ENCODE measurements around the gene SLC6A11. TPM values are rescaled to one million over a fixed set of nuclear protein-coding genes. Genes with fewer than 3 reads are reported as not detected.

Gene SLC6A11
- polyA plus RNA-seq, 1 experiment, result not detected

DNA sequence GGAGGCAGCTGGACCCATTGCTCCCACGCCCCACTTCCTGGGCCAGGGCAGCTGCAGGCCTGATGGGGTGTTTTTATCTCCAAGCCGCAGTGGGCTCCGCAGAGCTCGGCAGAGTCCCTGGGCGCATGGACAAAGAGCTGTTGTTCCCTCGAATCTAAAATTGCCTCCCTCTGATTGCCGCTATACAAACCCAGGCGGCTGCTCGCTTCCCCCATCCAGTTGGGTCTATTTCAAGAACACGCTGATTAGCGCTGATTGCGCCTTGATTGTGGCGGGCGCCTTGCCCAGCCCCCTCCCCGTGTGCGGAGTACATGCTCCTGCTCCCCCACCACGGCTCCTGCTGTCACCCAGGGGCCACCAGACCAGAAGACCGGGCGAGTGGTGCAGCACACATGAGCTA lies 133.2 kb downstream of the SLC6A11 start:
- Histone ChIP-seq H3K4me3 (ENCODE audit: low read depth, low read length) (no peak overlapping the region), H3K36me3 (ENCODE audit: control insufficient read depth, insufficient read depth, low read length) (no peaks in the 10 kb centered on the region), H3K27me3 (ENCODE audit: control insufficient read depth, insufficient read depth, low read length) (no peaks in the 10 kb centered on the region; the same call in none of the 2 replicates)
- CTCF ChIA-PET, result interaction anchor here (0.8 to 3.6 kb wide), 4 partner anchors 8 to 111 kb away, joined by 3 to 36 read pairs (median 3); no protein-coding TSS in a partner anchor
- DNase-seq (ENCODE audit: low read depth), result no peak
- POLR2A ChIA-PET, result no interaction called here
- TF ChIP-seq, protein P1, sequence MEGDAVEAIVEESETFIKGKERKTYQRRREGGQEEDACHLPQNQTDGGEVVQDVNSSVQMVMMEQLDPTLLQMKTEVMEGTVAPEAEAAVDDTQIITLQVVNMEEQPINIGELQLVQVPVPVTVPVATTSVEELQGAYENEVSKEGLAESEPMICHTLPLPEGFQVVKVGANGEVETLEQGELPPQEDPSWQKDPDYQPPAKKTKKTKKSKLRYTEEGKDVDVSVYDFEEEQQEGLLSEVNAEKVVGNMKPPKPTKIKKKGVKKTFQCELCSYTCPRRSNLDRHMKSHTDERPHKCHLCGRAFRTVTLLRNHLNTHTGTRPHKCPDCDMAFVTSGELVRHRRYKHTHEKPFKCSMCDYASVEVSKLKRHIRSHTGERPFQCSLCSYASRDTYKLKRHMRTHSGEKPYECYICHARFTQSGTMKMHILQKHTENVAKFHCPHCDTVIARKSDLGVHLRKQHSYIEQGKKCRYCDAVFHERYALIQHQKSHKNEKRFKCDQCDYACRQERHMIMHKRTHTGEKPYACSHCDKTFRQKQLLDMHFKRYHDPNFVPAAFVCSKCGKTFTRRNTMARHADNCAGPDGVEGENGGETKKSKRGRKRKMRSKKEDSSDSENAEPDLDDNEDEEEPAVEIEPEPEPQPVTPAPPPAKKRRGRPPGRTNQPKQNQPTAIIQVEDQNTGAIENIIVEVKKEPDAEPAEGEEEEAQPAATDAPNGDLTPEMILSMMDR (IDR thresholded peaks at IDR 0.05; ENCODE audit: insufficient read depth, low read depth, low read length), result no peak

DNA sequence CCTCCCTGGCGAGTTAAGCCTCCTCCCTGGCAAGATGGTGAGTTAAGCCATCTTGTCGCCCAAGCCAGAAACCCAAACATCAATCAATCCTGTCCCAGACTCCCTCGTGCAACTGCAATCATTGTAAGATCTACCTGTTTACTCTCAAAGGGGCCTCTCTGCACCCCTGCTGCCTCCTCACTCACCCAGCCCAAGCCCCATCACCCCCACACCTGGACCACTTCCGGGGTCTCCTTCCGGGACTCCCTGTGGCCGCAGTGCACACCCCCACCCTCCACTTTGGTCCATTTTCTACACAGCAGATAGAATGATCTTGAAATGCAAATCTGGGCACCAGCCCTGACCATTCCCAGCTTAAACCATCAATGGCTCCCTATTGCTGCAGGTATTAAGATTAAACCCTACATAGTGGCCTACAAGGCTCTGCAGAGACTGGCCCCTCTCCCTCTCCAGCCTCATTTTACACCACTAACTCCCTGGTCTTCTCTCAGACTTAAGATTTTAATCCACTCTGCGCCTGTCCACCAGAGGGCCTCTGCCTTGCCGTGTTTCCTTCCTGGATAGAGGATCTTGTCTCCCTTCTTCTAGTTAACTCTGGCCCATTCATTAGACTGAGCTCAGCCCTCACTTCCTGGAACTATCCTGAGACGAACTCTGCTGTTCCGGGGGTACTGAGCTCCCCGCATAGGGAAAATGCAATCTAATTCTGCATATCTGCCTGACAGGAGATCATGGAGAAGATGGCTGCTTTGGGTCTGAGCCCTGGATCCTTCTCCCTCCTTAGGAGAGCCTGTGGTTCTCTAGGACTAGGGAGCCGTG lies 134.7 kb downstream of the SLC6A11 start:
- Histone ChIP-seq H3K27me3 (ENCODE audit: control insufficient read depth, insufficient read depth, low read length) (no peaks in the 10 kb centered on the region; the same call in none of the 2 replicates), H3K4me3 (ENCODE audit: low read depth, low read length) (no peak overlapping the region), H3K36me3 (ENCODE audit: control insufficient read depth, insufficient read depth, low read length) (no peaks in the 10 kb centered on the region)
- ChIA-PET CTCF (interaction anchor here (0.9 to 3.6 kb wide), 7 partner anchors 8 to 114 kb away, joined by 3 to 36 read pairs (median 3); no protein-coding TSS in a partner anchor), POLR2A (no interaction called here)
- TF ChIP-seq, protein P1 (IDR thresholded peaks at IDR 0.05; ENCODE audit: insufficient read depth, low read depth, low read length), result peak; percentile 71
- DNase-seq (ENCODE audit: low read depth), result no peak

DNA sequence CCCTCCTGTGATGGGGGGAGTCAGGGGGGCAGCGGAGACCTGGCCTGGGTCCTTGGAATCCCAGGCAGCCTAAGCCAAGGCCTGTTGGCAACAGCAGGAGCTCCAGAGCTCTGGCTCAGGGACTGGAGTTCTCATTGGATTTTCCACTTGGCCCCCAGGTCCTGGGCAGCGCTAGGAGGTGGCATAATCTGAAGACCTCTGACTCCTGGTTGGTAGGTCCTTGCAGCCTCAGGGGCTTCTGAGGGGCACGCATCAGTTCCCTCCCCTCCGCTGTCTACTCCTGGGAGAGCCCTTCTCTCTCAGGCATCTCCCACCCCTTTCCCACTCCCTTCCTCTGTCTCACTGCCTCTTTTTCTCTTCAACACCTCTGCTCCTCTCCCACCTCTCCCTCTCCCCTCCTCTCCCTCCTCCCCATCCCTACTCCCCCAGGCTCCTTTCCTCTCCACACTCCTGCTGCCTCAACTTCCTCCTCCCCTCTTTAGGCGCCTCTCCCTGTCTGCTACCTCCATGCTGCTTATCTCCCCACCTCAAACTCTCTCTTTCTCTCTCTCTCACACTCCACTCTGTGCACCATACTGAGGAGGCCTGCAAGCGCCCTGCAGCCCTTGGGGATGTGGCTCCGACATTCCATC lies 135.4 kb downstream of the SLC6A11 start:
- H3K36me3 ChIP-seq (ENCODE audit: control insufficient read depth, insufficient read depth, low read length), result no peaks in the 10 kb centered on the region
- POLR2A ChIA-PET, result no interaction called here
- DNase-seq (ENCODE audit: low read depth), result no peak
- TF ChIP-seq, protein P1 (IDR thresholded peaks at IDR 0.05; ENCODE audit: insufficient read depth, low read depth, low read length), result no peak
- CTCF ChIA-PET, result interaction anchor here (0.9 to 3.6 kb wide), 6 partner anchors 8 to 113 kb away, joined by 3 to 36 read pairs (median 3); no protein-coding TSS in a partner anchor
- H3K4me3 ChIP-seq (ENCODE audit: low read depth, low read length), result no peak overlapping the region
- no peaks in the 10 kb centered on the region; the same call in none of the 2 replicates for H3K27me3 ChIP-seq (ENCODE audit: control insufficient read depth, insufficient read depth, low read length)

DNA sequence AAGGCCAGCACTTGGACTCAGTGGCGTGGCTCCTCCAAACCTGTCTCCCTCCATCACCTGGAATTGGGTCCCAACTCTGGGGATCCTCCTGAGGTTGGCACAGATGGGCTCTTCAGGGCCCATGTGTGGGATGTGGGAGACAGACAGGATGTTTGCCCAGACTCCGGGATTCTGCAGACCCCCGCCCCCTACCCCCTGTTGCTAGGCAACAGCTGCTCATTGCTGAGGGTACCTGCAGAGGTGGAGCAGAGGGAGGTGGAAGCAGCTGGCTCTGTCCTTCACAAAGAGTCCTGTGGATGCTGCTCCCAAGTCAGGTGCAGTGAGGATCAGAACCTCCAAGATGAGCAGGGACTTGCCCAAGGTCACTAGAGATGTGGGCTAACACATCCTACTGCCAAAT lies 136.5 kb downstream of the SLC6A11 start:
- TF ChIP-seq, protein P1 (IDR thresholded peaks at IDR 0.05; ENCODE audit: insufficient read depth, low read depth, low read length), result no peak

DNA sequence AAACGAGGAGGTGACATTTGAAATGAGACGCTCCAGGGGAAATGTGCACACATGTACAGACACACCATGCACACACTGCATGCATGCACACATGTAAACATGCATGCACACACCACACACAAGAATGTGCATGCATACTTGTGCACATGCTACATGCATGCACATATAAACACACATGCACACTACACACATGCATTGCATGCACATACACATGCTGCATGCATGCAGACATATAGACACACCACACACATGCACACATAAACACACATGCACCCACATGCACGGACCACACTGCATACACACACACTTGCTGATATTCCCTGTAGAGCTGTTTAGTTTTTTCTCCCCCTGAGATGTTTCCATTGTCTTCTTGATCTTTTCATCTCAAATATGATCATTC lies 138.7 kb downstream of the SLC6A11 start:
- TF ChIP-seq, protein P1 (IDR thresholded peaks at IDR 0.05; ENCODE audit: insufficient read depth, low read depth, low read length), result no peak
- POLR2A ChIA-PET, result no interaction called here
- Histone ChIP-seq H3K27me3 (ENCODE audit: control insufficient read depth, insufficient read depth, low read length) (peaks cover 7% of the 10 kb centered on the region), H3K4me3 (ENCODE audit: low read depth, low read length) (no peak overlapping the region), H3K36me3 (ENCODE audit: control insufficient read depth, insufficient read depth, low read length) (no peaks in the 10 kb centered on the region)
- CTCF ChIA-PET, result interaction anchor here (1.2 to 2.1 kb wide), 3 partner anchors 9 to 105 kb away, joined by 3 to 10 read pairs (median 4); no protein-coding TSS in a partner anchor
- no peak for DNase-seq (ENCODE audit: low read depth)

More for the DNA sequence above, 136.5 kb downstream of the SLC6A11 start:
- Histone ChIP-seq H3K27me3 (ENCODE audit: control insufficient read depth, insufficient read depth, low read length) (peaks cover 4% of the 10 kb centered on the region), H3K4me3 (ENCODE audit: low read depth, low read length) (no peak overlapping the region), H3K36me3 (ENCODE audit: control insufficient read depth, insufficient read depth, low read length) (no peaks in the 10 kb centered on the region)
- CTCF ChIA-PET, result interaction anchor here (0.8 to 1.5 kb wide), 2 partner anchors 55 to 108 kb away, joined by 3 to 4 read pairs; no protein-coding TSS in a partner anchor
- DNase-seq (ENCODE audit: low read depth), result no peak
- POLR2A ChIA-PET, result no interaction called here

Data from BJ (cell line).